ENCODE data around the gene HSPA6. TPM values are rescaled to one million over a fixed set of nuclear protein-coding genes. Genes with fewer than 3 reads are reported as not detected.
A peak's percentile ranks its signal among the peaks of the same experiment; 100 is the strongest.
"Not testable (repeated sequence)": the region's sequence is repeated elsewhere in the genome, so short reads cannot be mapped to it uniquely, and the experiment has no call there.

HSPA6 gene
- total and polyA plus RNA-seq, 4 donors, result 1.1 to 19.0 (median 5.2) TPM

DNA sequence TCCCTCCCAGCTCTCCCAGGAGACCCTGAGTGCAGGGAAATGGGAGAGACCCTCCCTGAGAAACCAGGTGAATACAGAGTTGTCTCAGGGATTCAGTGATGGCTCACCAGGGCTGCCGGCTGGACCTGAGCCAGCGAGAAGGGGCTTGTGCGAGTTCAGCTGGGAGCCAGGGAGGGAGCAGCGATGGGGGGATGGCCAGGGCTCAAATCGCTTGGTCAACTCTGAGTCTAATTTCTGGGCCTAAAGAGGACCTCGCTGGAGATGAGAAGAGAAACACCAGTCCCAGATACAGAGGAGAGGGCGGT lies 12.6 kb upstream of the HSPA6 start:
- no peak for ATAC-seq (ENCODE audit: low FRiP score)
- no peaks in the 10 kb centered on the region for H3K27me3 ChIP-seq (ENCODE audit: control insufficient read depth in 1 of 2, insufficient read depth in 2 of 2, low read length in 1 of 2)
- no peak overlapping the region for H3K27ac ChIP-seq (ENCODE audit: low read depth in 1 of 2, low read length in 2 of 2)
- intact Hi-C loops (cut with DNase I), result no loop called here
- H3K4me3 ChIP-seq (ENCODE audit: low read length in 2 of 2), result no peak overlapping the region
- 87 to 90% methylated on average over 7 of the region's 7 CpGs for WGBS, 2 donors
- no peaks in the 10 kb centered on the region for H3K9me3 ChIP-seq (ENCODE audit: control insufficient read depth, low read length)
- no peaks in the 10 kb centered on the region for H3K4me1 ChIP-seq (ENCODE audit: control insufficient read depth in 1 of 2, insufficient read depth in 2 of 2, low read length in 2 of 2)
- peak in 1 of 2 donors; percentile 66 for DNase-seq
- no peaks in the 10 kb centered on the region for H3K36me3 ChIP-seq (ENCODE audit: control insufficient read depth in 1 of 2, insufficient read depth in 2 of 2, low read length in 1 of 2)

DNA sequence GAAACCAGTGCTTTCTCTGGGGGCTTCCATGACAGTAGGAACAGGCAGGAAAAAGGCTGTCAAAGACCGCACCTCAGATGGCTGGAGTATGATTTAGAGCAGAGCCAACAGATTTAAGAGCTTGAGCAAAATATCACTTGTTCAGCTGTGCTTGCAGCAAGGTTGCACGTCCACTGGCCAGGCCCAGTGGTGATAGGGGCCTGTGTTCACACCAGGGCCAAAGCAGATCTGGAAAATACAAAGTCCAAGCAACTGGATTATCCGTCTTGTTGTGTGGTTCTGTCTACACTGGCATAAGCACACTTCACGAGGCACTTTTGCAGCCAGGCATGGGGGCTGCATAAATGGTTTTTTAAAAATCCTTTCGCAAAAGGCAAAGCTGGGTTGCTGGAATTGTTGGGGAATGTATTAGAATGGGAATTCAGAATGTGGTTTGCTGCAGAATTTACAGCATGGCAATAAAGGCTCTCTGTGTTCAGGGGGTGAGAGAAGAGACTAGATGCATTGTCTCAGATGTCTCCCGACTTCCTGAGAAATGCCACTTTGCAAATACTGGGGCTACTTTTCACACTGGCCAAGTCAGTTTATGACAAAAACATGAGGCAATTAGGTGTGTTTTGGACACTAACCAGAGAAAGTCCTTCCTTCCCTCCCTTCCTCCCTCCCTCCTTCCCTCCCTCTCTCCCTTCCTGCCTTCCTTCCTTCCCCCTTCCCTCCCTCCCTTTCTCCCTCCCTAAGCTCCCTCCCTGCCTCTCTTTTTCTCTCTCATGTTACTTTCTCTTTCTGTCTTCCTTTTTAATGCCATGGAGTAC lies 11.5 kb upstream of the HSPA6 start:
- H3K27ac ChIP-seq (ENCODE audit: low read depth in 1 of 2, low read length in 2 of 2); DNase-seq; H3K9me3 ChIP-seq (ENCODE audit: control insufficient read depth, low read length); ATAC-seq (ENCODE audit: low FRiP score); H3K4me1 ChIP-seq (ENCODE audit: control insufficient read depth in 1 of 2, insufficient read depth in 2 of 2, low read length in 2 of 2); H3K4me3 ChIP-seq (ENCODE audit: low read length in 2 of 2); H3K36me3 ChIP-seq (ENCODE audit: control insufficient read depth in 1 of 2, insufficient read depth in 2 of 2, low read length in 1 of 2); intact Hi-C loops (cut with DNase I); H3K27me3 ChIP-seq (ENCODE audit: control insufficient read depth in 1 of 2, insufficient read depth in 2 of 2, low read length in 1 of 2): not testable (repeated sequence)
- 88 to 96% methylated on average over 5 to 6 of the region's 6 CpGs for WGBS, 2 donors

DNA sequence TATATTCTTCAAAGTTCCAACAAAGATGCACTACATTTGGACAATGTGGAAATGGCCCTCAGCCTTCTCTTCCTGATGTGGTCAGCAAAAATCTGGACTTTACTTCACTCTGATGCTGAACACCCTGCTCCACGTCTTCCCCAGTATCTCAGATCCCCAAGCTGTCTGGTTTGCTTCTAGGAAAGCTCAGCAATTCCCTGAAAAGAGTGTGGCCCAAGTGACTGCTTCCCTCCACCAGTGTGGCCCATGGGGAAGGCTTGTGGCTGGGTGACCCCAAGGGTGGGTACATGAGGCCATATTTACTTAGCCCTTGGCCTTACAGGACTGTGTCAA lies 10.9 kb upstream of the HSPA6 start:
- DNase-seq; H3K27me3 ChIP-seq (ENCODE audit: control insufficient read depth in 1 of 2, insufficient read depth in 2 of 2, low read length in 1 of 2); H3K9me3 ChIP-seq (ENCODE audit: control insufficient read depth, low read length); H3K4me1 ChIP-seq (ENCODE audit: control insufficient read depth in 1 of 2, insufficient read depth in 2 of 2, low read length in 2 of 2); H3K36me3 ChIP-seq (ENCODE audit: control insufficient read depth in 1 of 2, insufficient read depth in 2 of 2, low read length in 1 of 2); ATAC-seq (ENCODE audit: low FRiP score); H3K4me3 ChIP-seq (ENCODE audit: low read length in 2 of 2); intact Hi-C loops (cut with DNase I): not testable (repeated sequence)
- peak overlapping the region; percentile 85 to 87 for H3K27ac ChIP-seq (ENCODE audit: low read depth in 1 of 2, low read length in 2 of 2)
- WGBS, 2 donors, result 27 to 33% methylated on average over 1 of the region's 1 CpG

DNA sequence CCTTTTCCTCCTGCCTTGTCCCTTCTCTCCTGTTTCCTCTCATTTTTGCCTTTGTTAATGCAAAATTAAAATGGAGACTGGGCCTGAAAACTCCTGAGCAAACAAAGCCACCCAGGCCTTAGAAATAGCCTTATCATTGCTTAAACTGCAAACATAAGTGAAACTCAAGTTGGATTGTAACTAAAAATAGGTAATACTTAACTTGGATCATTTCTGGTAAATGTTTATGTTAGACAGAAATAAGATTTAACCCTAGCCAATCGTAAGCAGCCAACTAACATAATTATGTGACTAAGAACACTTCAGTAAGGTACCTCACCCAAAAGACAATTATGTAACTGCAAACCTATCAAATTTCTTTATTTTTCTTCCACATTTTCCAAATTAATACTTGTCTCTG lies 10.4 kb upstream of the HSPA6 start:
- H3K27ac ChIP-seq (ENCODE audit: low read depth in 1 of 2, low read length in 2 of 2), result peak overlapping the region in 1 of 2 donors; percentile 85
- WGBS, 2 donors, result 13 to 28% methylated on average over 1 of the region's 1 CpG
- H3K9me3 ChIP-seq (ENCODE audit: control insufficient read depth, low read length); H3K27me3 ChIP-seq (ENCODE audit: control insufficient read depth in 1 of 2, insufficient read depth in 2 of 2, low read length in 1 of 2); DNase-seq; H3K4me3 ChIP-seq (ENCODE audit: low read length in 2 of 2); intact Hi-C loops (cut with DNase I); H3K36me3 ChIP-seq (ENCODE audit: control insufficient read depth in 1 of 2, insufficient read depth in 2 of 2, low read length in 1 of 2); H3K4me1 ChIP-seq (ENCODE audit: control insufficient read depth in 1 of 2, insufficient read depth in 2 of 2, low read length in 2 of 2); ATAC-seq (ENCODE audit: low FRiP score): not testable (repeated sequence)

DNA sequence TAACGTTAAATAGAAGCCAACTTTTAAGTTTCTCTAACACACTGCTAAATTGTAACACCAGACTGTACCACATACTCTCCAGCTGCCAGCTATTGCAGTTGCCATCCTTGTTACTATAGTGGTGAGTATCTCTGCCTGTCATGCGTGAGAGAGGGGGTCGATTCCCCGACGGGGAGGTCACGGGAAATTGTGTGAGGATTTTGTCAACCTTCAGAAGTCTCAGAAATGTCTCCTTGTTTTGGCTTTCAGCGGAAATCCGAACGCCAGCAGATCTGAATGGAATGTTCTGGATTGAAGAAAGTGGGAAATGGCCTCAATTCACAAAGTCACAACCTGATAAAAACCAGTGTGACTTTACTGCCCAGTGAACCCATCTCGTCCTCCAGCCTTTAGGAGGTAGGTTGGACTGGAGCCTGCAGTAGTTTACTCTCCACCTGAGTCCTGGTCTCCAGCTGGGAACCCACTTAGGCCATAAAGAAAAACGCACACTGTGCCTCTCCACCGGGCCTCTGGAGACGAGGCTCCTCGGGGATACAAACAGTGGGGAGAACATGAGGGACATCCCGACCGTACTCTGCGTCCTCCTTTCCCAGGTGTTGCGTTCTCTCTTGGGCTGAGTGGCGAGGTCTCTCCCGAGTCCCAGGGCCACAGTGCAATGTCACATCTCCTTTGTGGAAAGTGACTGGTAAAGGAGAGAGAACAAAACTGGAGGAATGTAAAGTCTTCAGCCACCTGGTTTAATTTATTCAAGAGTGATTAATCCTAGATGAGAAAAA lies 1.1 kb upstream of the HSPA6 start:
- H3K27ac ChIP-seq (ENCODE audit: low read depth in 1 of 2, low read length in 2 of 2); DNase-seq; H3K9me3 ChIP-seq (ENCODE audit: control insufficient read depth, low read length); ATAC-seq (ENCODE audit: low FRiP score); H3K4me3 ChIP-seq (ENCODE audit: low read length in 2 of 2); intact Hi-C loops (cut with DNase I); H3K4me1 ChIP-seq (ENCODE audit: control insufficient read depth in 1 of 2, insufficient read depth in 2 of 2, low read length in 2 of 2); H3K27me3 ChIP-seq (ENCODE audit: control insufficient read depth in 1 of 2, insufficient read depth in 2 of 2, low read length in 1 of 2); H3K36me3 ChIP-seq (ENCODE audit: control insufficient read depth in 1 of 2, insufficient read depth in 2 of 2, low read length in 1 of 2): not testable (repeated sequence)
- WGBS, 2 donors, result 71 to 74% methylated on average over 19 to 20 of the region's 20 CpGs

DNA sequence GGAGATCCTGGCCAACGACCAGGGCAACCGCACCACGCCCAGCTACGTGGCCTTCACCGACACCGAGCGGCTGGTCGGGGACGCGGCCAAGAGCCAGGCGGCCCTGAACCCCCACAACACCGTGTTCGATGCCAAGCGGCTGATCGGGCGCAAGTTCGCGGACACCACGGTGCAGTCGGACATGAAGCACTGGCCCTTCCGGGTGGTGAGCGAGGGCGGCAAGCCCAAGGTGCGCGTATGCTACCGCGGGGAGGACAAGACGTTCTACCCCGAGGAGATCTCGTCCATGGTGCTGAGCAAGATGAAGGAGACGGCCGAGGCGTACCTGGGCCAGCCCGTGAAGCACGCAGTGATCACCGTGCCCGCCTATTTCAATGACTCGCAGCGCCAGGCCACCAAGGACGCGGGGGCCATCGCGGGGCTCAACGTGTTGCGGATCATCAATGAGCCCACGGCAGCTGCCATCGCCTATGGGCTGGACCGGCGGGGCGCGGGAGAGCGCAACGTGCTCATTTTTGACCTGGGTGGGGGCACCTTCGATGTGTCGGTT lies 477 bp downstream of the HSPA6 start:
- intact Hi-C loops (cut with DNase I), result not testable (repeated sequence)

DNA sequence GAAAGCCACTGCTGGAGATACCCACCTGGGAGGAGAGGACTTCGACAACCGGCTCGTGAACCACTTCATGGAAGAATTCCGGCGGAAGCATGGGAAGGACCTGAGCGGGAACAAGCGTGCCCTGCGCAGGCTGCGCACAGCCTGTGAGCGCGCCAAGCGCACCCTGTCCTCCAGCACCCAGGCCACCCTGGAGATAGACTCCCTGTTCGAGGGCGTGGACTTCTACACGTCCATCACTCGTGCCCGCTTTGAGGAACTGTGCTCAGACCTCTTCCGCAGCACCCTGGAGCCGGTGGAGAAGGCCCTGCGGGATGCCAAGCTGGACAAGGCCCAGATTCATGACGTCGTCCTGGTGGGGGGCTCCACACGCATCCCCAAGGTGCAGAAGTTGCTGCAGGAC lies 981 bp downstream of the HSPA6 start:
- WGBS, 2 donors, result 42 to 44% methylated on average over 12 to 23 of the region's 23 CpGs
- intact Hi-C loops (cut with DNase I); H3K4me1 ChIP-seq (ENCODE audit: control insufficient read depth in 1 of 2, insufficient read depth in 2 of 2, low read length in 2 of 2); ATAC-seq (ENCODE audit: low FRiP score); H3K27ac ChIP-seq (ENCODE audit: low read depth in 1 of 2, low read length in 2 of 2); H3K36me3 ChIP-seq (ENCODE audit: control insufficient read depth in 1 of 2, insufficient read depth in 2 of 2, low read length in 1 of 2); H3K9me3 ChIP-seq (ENCODE audit: control insufficient read depth, low read length); H3K27me3 ChIP-seq (ENCODE audit: control insufficient read depth in 1 of 2, insufficient read depth in 2 of 2, low read length in 1 of 2): not testable (repeated sequence)
- peak overlapping the region in 1 of 2 donors; percentile 29 for H3K4me3 ChIP-seq (ENCODE audit: low read length in 2 of 2)
- DNase-seq, result peak in 1 of 2 donors; percentile 74

More for the DNA sequence above, 477 bp downstream of the HSPA6 start:
- H3K4me1 ChIP-seq (ENCODE audit: control insufficient read depth in 1 of 2, insufficient read depth in 2 of 2, low read length in 2 of 2); H3K27me3 ChIP-seq (ENCODE audit: control insufficient read depth in 1 of 2, insufficient read depth in 2 of 2, low read length in 1 of 2); H3K27ac ChIP-seq (ENCODE audit: low read depth in 1 of 2, low read length in 2 of 2); H3K36me3 ChIP-seq (ENCODE audit: control insufficient read depth in 1 of 2, insufficient read depth in 2 of 2, low read length in 1 of 2); H3K9me3 ChIP-seq (ENCODE audit: control insufficient read depth, low read length): not testable (repeated sequence)
- DNase-seq (peak in 1 of 2 donors; percentile 48), ATAC-seq (ENCODE audit: low FRiP score) (peak; percentile 64)
- WGBS, 2 donors, result 4 to 5% methylated on average over 34 to 44 of the region's 55 CpGs
- peak overlapping the region; percentile 29 to 54 for H3K4me3 ChIP-seq (ENCODE audit: low read length in 2 of 2)

DNA sequence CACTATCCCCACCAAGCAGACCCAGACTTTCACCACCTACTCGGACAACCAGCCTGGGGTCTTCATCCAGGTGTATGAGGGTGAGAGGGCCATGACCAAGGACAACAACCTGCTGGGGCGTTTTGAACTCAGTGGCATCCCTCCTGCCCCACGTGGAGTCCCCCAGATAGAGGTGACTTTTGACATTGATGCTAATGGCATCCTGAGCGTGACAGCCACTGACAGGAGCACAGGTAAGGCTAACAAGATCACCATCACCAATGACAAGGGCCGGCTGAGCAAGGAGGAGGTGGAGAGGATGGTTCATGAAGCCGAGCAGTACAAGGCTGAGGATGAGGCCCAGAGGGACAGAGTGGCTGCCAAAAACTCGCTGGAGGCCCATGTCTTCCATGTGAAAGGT lies 1.6 kb downstream of the HSPA6 start:
- WGBS, 2 donors, result 88 to 91% methylated on average over 7 of the region's 7 CpGs
- H3K4me1 ChIP-seq (ENCODE audit: control insufficient read depth in 1 of 2, insufficient read depth in 2 of 2, low read length in 2 of 2); H3K4me3 ChIP-seq (ENCODE audit: low read length in 2 of 2); H3K9me3 ChIP-seq (ENCODE audit: control insufficient read depth, low read length); ATAC-seq (ENCODE audit: low FRiP score); H3K27ac ChIP-seq (ENCODE audit: low read depth in 1 of 2, low read length in 2 of 2); intact Hi-C loops (cut with DNase I); H3K27me3 ChIP-seq (ENCODE audit: control insufficient read depth in 1 of 2, insufficient read depth in 2 of 2, low read length in 1 of 2); H3K36me3 ChIP-seq (ENCODE audit: control insufficient read depth in 1 of 2, insufficient read depth in 2 of 2, low read length in 1 of 2): not testable (repeated sequence)
- DNase-seq, result peak in 1 of 2 donors; percentile 58

DNA sequence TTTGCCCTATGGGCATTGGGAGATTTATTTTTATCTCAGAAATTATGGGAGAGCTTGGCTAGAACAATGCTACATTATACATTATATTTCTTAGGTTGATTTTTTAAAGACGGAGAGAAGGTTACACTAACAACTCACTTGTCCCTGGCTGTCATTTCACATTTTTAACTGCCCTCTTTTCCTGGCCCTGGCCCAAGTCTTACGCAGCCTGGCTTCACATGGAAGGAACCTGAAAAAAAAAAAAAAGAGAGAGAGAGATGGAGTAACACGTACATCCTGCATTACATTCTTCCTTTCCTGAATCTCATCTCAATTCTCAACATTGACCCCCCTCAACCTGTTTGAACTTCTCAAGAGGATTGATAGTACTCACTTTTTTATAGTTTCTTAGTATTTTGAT lies 4.2 kb downstream of the HSPA6 start:
- H3K27ac ChIP-seq (ENCODE audit: low read depth in 1 of 2, low read length in 2 of 2); intact Hi-C loops (cut with DNase I); H3K4me1 ChIP-seq (ENCODE audit: control insufficient read depth in 1 of 2, insufficient read depth in 2 of 2, low read length in 2 of 2); H3K4me3 ChIP-seq (ENCODE audit: low read length in 2 of 2); ATAC-seq (ENCODE audit: low FRiP score); H3K36me3 ChIP-seq (ENCODE audit: control insufficient read depth in 1 of 2, insufficient read depth in 2 of 2, low read length in 1 of 2); H3K9me3 ChIP-seq (ENCODE audit: control insufficient read depth, low read length); H3K27me3 ChIP-seq (ENCODE audit: control insufficient read depth in 1 of 2, insufficient read depth in 2 of 2, low read length in 1 of 2): not testable (repeated sequence)
- DNase-seq, result peak; percentile 84 to 89
- 0 to 3% methylated on average over 3 of the region's 3 CpGs for whole genome bisulfite sequencing, 2 donors
